Dedifferentiated amniotic fluid mesenchymal stem cell (primary cell): ENCODE data around the gene ZNRF3.

Experiments used
- DNase-seq: peaks from one replicate; pipeline ENCODE4 v3.0.0-alpha.2; 2016; ENCODE audit errors: extremely low spot score

ZNRF3 gene

GRCh38 chr22:28952857-28953256 is 69.5 kb downstream of the ZNRF3 start:
- DNase-seq, result no peak

DNA sequence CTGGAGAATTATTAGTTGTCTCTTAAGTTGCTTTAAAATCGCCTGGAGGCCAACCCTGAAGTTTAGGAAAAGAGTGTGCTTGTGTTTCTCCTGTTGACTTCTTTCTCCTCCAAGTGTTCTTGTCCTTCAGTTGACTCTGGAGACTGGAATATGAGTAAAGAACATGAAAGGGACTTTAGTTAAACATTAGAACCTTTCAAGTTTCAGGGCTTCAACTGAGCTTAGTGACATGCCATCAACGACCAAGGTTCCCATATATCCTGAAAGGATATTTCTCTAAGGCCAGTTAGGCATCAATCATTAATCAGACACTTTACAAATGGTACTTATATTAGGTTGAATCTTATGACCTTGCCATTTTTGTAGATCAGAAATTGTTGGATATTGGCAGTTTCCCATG is 70.0 kb downstream of the ZNRF3 start:
- no peak for DNase-seq

GRCh38 chr22:28953976-28954880 is 70.9 kb downstream of the ZNRF3 start:
- DNase-seq, result no peak

DNA sequence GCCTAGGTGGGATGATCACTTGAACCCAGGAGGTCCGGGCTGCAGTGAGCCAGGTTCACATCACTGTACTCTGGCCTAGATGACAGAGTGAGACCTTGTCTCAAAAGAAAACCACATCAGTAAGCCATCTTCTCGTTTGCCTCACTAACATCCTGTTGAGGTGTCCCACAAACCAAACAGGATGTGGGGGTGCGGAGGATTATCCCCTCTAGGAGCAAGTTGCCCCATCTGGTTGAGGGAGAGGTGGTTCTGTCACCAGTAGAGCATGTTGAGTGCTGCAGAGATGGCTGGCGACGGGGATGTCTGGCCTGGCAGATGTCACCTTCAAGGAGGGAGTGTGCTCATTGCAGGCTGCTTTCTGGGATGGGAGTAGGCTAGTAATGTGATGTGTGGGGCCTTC is 72.4 kb downstream of the ZNRF3 start:
- no peak for DNase-seq

- DNase-seq, result no peak
These were observed 73.1 kb downstream of the ZNRF3 start for GRCh38 chr22:28956506-28956905.

GRCh38 chr22:28958611-28959010 is 75.2 kb downstream of the ZNRF3 start:
- no peak for DNase-seq

- DNase-seq, result no peak
These were observed 78.7 kb downstream of the ZNRF3 start for GRCh38 chr22:28962042-28962554.

DNA sequence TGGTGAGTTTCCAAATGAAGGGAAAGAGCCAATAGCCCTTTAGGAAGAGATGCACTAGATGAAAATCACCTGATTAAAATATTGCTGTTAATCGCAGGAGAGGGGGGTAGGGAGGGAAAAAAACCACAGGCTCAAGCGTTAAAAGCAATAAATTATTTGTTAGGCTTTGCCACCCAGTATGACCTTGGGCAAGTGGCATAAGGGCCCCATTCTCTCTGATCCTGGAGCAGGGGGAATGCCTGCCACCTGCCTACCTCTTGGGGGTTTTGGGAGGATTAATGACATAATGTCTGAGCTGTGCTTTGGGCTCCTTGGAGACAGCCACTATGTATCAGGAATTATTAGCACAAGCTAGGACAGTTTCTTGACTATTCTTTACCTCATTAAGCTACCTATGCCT is 80.0 kb downstream of the ZNRF3 start:
- no peak for DNase-seq

DNA sequence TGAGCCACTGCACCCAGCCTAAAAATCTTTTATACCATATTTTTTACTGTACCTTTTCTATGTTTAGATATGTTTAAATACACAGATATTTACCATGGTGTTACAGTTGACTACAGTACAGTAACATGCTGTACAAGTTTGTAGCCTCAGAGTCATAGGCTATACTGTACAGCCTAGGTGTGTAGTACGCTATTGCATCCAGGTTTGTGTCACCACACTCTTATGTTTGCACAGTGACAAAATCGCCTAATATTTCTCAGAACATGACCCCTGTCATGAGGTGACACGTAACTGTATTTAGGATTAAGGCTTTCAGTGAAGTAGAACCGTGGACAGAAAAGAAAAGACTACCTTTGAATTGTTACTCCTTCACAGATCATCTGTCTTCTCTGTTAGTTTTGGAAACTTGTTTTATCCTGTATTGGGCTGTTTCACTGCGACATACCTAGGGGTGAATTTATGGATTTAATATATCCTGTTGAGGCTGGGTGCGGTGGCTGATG is 83.8 kb downstream of the ZNRF3 start:
- DNase-seq, result no peak

- DNase-seq, result no peak
These were observed 84.6 kb downstream of the ZNRF3 start for GRCh38 chr22:28967969-28968368.

DNA sequence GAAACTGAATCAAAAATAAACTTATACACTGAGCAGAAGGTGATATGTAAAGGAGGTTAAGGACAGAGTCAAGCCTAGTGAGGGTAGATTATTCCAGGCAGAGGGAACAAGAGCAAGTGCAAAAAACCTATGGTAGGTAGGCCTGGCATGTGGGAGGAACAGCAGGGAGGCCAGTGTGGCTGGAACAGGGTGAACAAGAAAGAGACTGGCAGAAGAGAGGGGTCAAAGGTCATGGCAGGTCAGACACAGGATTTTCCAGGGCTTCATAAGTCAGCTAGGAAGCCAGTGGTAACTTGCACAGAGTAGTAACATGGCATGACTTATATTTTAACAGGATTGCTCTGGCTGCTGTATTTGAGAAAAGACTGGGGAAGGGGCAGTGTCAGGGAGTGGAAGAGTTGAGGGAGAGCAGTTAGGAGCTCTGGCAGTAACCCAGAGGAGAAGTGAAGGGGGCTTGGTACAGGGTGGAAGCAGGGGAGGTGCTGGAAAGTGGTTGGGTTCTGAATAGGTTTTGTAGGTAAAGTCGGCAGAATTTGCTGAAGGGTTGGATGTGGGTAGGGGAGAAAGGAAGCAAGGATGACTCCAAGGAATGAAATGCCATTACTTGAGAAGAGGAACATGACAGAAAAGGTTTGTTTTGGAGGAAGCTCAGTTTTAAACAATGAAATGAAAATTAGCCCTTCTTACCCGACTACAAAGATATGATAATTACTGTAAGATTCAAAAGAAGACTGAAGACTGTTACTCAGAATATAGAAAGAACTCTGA is 86.2 kb downstream of the ZNRF3 start:
- no peak for DNase-seq

GRCh38 chr22:28973352-28973751 is 90.0 kb downstream of the ZNRF3 start:
- no peak for DNase-seq

- no peak for DNase-seq
These were observed 93.7 kb downstream of the ZNRF3 start for GRCh38 chr22:28977060-28977459.

DNA sequence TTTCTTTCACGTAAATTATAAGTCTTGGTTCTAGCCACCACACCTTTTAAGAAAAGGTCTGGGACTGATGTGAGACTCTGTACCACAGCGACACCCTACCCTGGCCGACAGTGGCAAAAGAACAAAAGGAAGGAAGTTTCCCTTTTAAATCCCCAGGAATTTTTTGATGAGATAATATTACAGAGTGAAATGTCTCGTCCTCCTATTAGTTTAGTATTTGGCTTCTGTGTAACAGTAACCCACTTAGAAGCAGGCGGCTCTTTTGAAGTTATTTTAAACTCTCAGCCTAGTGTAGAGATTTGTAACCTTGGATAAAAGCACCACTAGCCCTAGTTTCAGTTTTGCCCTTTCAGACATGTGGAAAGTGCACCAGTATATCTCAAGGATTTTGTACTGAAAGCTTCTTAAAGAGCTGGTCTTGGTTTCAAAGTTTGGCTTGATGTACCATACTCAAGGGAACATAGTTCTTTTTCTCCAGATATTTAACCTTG is 94.2 kb downstream of the ZNRF3 start:
- no peak for DNase-seq

DNA sequence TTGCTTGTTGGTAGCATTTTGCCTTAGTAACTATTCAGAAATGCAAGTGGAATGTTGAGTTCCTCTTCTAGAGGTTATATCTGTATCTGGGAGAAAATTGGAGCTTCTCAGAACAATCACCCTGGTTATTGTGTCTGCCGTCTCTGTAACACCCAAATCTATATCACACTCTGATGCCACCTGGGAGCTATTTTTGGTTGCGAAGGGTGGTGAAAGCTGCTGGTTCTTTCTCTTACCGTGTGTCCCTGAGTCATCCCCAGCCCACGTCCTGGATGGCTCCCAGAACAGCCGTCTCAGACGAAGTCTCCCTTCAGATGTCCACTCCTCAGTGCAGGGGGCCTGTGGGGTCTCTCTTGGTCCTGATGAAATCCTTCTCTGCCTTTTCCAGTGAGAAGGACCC is 94.8 kb downstream of the ZNRF3 start:
- DNase-seq, result no peak

DNA sequence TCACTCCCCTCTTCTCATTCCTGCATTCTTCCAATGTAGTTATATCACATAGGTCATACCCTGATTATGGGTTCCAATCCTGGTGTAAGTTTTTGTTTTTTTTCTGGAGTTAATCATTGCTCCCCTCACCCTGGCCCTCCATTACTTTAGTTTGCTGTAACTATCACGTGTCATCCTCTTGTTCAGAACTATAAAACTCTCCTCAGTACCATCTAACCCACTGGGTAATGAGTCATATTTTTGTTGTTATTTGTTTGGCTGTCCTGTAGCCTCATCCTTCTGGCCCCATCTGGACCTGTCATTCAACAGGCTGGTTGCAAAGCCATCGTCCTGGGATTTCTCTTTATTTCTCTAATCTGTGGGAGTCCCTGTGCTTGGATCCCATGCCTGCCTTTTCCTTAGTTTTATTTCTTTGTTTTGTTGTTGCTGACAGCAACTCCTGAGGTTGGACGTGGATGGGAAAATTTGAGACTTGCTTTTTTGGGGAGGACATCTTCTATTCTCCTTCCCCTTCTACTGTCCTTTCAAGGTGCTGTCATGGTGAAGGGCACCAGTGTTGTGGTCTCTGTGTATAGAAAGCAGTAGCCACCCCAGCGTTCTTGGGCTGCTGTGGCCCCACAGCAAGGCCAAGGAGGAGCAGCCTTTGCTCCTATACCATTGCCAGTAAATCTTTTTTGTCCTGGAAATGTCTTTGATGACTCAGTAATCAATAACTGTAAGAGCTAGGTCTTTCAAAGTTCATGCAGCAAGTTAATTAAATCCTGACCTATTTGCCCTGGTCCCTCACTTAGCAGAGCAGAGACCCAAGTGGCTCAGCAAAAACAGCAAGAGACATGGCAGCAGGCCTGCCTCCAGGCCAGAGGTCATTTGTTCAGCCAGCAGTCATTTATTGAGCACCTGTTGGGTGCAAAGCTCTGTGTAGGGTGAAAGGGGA is 95.8 kb downstream of the ZNRF3 start:
- DNase-seq, result no peak

DNA sequence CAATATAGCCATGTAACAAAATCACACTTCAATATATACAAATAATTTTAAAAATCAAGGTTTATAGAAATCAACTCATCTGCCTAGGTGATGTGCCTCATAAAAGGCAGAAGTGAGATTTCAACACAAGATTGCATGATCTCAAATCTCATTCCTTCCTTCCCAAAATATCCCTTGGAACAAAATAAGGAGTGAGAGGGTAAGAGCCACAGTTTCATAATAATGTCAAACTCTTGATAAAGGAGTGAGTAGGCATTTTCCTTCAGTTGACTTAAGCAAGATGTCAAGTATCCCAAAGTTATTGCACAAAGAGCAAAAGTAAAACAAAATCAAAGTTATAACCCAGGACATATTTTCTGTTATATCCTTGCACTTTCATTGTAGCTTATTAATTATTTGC is 97.0 kb downstream of the ZNRF3 start:
- no peak for DNase-seq

GRCh38 chr22:28981818-28982499 is 98.6 kb downstream of the ZNRF3 start:
- DNase-seq, result no peak

- no peak for DNase-seq
These were observed 99.8 kb downstream of the ZNRF3 start for GRCh38 chr22:28983190-28983589.

DNA sequence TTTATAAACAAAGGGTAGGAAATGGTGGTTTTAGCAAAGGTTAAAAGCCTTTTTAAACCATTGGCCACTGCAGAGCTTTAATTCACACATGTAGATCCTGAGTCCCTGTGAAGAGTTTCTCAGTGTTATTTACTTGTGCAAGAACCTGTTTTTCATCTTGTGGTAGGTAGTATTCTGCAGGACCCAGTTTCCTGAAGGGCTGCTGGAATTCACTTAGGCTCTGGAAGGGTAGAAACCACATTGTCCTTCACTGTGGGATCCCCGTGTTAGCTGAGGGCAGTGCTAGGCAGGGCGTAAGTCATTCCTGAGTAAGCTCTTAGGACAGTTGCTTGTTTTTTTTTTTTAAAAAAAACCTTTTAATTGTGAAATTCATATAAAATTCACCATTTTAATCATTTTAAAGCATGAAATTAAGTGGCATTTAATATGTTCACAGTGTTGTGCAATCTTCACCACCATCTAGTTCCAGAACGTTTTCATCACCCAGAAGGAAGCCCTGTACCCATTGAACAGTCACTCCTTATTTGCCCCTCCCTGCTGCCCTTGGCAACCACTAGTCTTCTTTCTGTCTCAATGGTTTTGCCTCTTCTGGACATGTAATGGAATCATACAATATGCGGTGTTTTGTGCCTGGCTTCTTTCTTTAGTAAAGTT is 100.5 kb downstream of the ZNRF3 start:
- no peak for DNase-seq
